ENCODE results near the gene CARD10. TPM values are rescaled to one million over a fixed set of nuclear protein-coding genes. Genes with fewer than 3 reads are reported as not detected.

The CARD10 gene
- total and polyA plus RNA-seq, 2 of the 8 experiments (the other 6 are each of a cell fraction or from before 2014, with no cell fraction given): 13.5 to 14.4 TPM

DNA sequence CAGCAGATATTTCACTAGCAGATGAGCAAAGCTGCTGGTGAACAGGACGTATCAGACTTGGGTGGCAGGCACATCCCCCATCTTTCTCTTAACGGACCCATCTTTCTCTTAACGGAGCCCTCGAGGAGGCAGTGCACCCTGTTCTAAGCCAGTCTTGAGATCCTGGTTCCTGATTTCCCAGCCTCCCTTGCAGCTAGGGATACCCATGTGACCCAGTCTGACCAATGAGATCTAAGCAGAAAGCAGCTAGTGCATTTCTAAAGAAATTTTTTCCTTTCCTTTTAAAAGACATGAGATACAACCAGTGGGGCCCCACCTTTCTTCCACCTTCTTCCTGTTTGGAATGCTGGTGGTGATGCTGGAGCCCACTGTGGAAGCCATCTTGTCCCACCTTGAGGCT is 78.3 kb downstream of the CARD10 start:
- no peak for FAIRE-seq
- no peaks in the 10 kb centered on the region for H3K36me3 ChIP-seq (ENCODE audit: control insufficient read depth in 2 of 4, insufficient read depth in 4 of 4, low read length in 3 of 4)
- H3K18ac ChIP-seq (ENCODE audit: extremely low read depth, low read length): no peak overlapping the region
- no peak overlapping the region for H3K56ac ChIP-seq (replicated peaks; ENCODE audit: insufficient read length, low read depth, low read length)
- no peaks in the 10 kb centered on the region for H3K79me1 ChIP-seq (ENCODE audit: low read depth, low read length)
- no peak overlapping the region for H2BK15ac ChIP-seq (ENCODE audit: low read length)
- H3K23ac ChIP-seq (ENCODE audit: insufficient read length): no peak overlapping the region
- no peak overlapping the region for H3K14ac ChIP-seq (ENCODE audit: insufficient read length)
- POLR2A ChIA-PET (ENCODE audit: partially characterized antibody): no interaction called here
- H2AK5ac ChIP-seq (ENCODE audit: low read depth, low read length): no peak overlapping the region
- H3K27ac ChIP-seq (ENCODE audit: low read depth, low read length): no peak overlapping the region
- no peak overlapping the region for H4K91ac ChIP-seq (replicated peaks; ENCODE audit: insufficient read length, low read length)
- no peaks in the 10 kb centered on the region for H4K20me1 ChIP-seq (replicated peaks in 1 of 2; ENCODE audit: control insufficient read depth in 1 of 2, insufficient read depth in 2 of 2, low read length in 2 of 2)
- TF ChIP-seq, protein P1, sequence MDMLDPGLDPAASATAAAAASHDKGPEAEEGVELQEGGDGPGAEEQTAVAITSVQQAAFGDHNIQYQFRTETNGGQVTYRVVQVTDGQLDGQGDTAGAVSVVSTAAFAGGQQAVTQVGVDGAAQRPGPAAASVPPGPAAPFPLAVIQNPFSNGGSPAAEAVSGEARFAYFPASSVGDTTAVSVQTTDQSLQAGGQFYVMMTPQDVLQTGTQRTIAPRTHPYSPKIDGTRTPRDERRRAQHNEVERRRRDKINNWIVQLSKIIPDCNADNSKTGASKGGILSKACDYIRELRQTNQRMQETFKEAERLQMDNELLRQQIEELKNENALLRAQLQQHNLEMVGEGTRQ (IDR thresholded peaks at IDR 0.05; ENCODE audit: low read length): peak; percentile 24; the same call in 1 of the 2 replicates
- TF ChIP-seq CEBPB (IDR thresholded peaks at IDR 0.05; ENCODE audit: low read depth, low read length): no peak
- H3K9ac ChIP-seq (replicated peaks in 1 of 4; ENCODE audit: extremely low read depth in 1 of 4, low read depth in 3 of 4, low read length in 3 of 4): no peak overlapping the region
- no peaks in the 10 kb centered on the region for H3K4me1 ChIP-seq (replicated peaks in 1 of 4; ENCODE audit: control insufficient read depth in 3 of 4, insufficient read depth in 4 of 4, low read length in 3 of 4)
- CTCF ChIA-PET (ENCODE audit: partially characterized antibody): interaction anchor here (0.5 to 2.7 kb wide), 12 partner anchors 8 to 182 kb away, joined by 3 to 11 read pairs (median 5); partner anchors contain the start of gene ELFN2
- H2AFZ ChIP-seq (ENCODE audit: low read length): no peak overlapping the region
- H3K27me3 ChIP-seq (replicated peaks in 1 of 4; ENCODE audit: control insufficient read depth in 3 of 4, extremely low read depth in 1 of 4, insufficient read depth in 3 of 4, low read length in 3 of 4): no peaks in the 10 kb centered on the region
- H2BK20ac ChIP-seq (ENCODE audit: low read length): no peak overlapping the region
- no peak overlapping the region for H2BK5ac ChIP-seq (ENCODE audit: low read depth, low read length)
- no peak overlapping the region for H2BK12ac ChIP-seq (ENCODE audit: low read depth, low read length)
- no peak overlapping the region for H3K4me3 ChIP-seq (ENCODE audit: extremely low read depth in 1 of 4, insufficient read depth in 2 of 4, low read depth in 3 of 4, low read length in 4 of 4)
- H4K5ac ChIP-seq (ENCODE audit: insufficient read length, low read depth, low read length): no peak overlapping the region
- peaks cover 4% of the 10 kb centered on the region in 2 experiments; a peak in 1 of 4 replicates for H3K9me3 ChIP-seq (ENCODE audit: insufficient read depth in 2 of 2, low read depth in 1 of 2, low read length in 1 of 2)
- 83% methylated on average over 4 of the region's 4 CpGs; no CpG with 5 or more reads in 1 of the 2 experiments for WGBS, 2 experiments (ENCODE audit: extremely low coverage in 1 of 2, insufficient coverage in 1 of 2, insufficient read length in 1 of 2, insufficient replicate concordance in 2 of 2, low coverage in 1 of 2, low lambda C conversion rate in 2 of 2, missing lambda C conversion rate in 1 of 2)
- H3K4me2 ChIP-seq (ENCODE audit: insufficient read depth in 1 of 2, low read depth in 2 of 2, low read length in 2 of 2): no peak overlapping the region
- H3K23me2 ChIP-seq (ENCODE audit: low read depth, low read length): no peaks in the 10 kb centered on the region
- no peak overlapping the region for H2BK120ac ChIP-seq (replicated peaks; ENCODE audit: low read depth, low read length)
- DNase-seq (ENCODE audit: low read depth in 1 of 2, low spot score in 2 of 2): no peak
- H4K8ac ChIP-seq (ENCODE audit: extremely low read depth, insufficient read depth, low read length): no peak overlapping the region
- no peak overlapping the region for H3K4ac ChIP-seq (replicated peaks; ENCODE audit: insufficient read length, low read depth, low read length)
- no peaks in the 10 kb centered on the region for H3K79me2 ChIP-seq (ENCODE audit: control insufficient read depth in 1 of 2, insufficient read depth in 2 of 2, low read length in 2 of 2)

Other genes with a start within 250 kb of the CARD10 start
- gene CYTH4, start 236.9 kb downstream of the CARD10 start, total RNA-seq (2021; fragmentation: NEBNext Ultra II Directional; extraction: Animal tissue kit (Norgen Biotek cat#: 25700)): not detected in 2 replicates
- 0.08 and 0.09 TPM in 2 replicates for gene CYTH4, start 236.9 kb downstream of the CARD10 start, polyA plus RNA-seq (2011; rRNA removed)
- gene ELFN2, start 91.9 kb downstream of the CARD10 start, total RNA-seq (2021; fragmentation: NEBNext Ultra II Directional; extraction: Animal tissue kit (Norgen Biotek cat#: 25700)): 0.63 and 0.88 TPM in 2 replicates
- gene ELFN2, start 91.9 kb downstream of the CARD10 start, polyA plus RNA-seq (2011; rRNA removed): 0.88 and 1.3 TPM in 2 replicates
- 1.7 and 1.8 TPM in 2 replicates for gene MFNG, start 33.0 kb downstream of the CARD10 start, total RNA-seq (2021; fragmentation: NEBNext Ultra II Directional; extraction: Animal tissue kit (Norgen Biotek cat#: 25700))
- gene MFNG, start 33.0 kb downstream of the CARD10 start, polyA plus RNA-seq (2011; rRNA removed): 5.5 and 8.0 TPM in 2 replicates
- gene CDC42EP1, start 41.1 kb upstream of the CARD10 start, total RNA-seq (2021; fragmentation: NEBNext Ultra II Directional; extraction: Animal tissue kit (Norgen Biotek cat#: 25700)): 10.1 and 11.2 TPM in 2 replicates
- gene CDC42EP1, start 41.1 kb upstream of the CARD10 start, polyA plus RNA-seq (2011; rRNA removed): 8.3 and 15.4 TPM in 2 replicates
- not detected in 2 replicates for gene LGALS2, start 60.7 kb upstream of the CARD10 start, total RNA-seq (2021; fragmentation: NEBNext Ultra II Directional; extraction: Animal tissue kit (Norgen Biotek cat#: 25700))
- gene LGALS2, start 60.7 kb upstream of the CARD10 start, polyA plus RNA-seq (2011; rRNA removed): not detected in 2 replicates
- 46.5 and 49.3 TPM in 2 replicates for gene GGA1, start 89.4 kb upstream of the CARD10 start, total RNA-seq (2021; fragmentation: NEBNext Ultra II Directional; extraction: Animal tissue kit (Norgen Biotek cat#: 25700))
- 57.2 and 81.0 TPM in 2 replicates for gene GGA1, start 89.4 kb upstream of the CARD10 start, polyA plus RNA-seq (2011; rRNA removed)
- gene SH3BP1, start 120.3 kb upstream of the CARD10 start, total RNA-seq (2021; fragmentation: NEBNext Ultra II Directional; extraction: Animal tissue kit (Norgen Biotek cat#: 25700)): 32.4 and 40.3 TPM in 2 replicates
- 23.9 and 34.8 TPM in 2 replicates for gene SH3BP1, start 120.3 kb upstream of the CARD10 start, polyA plus RNA-seq (2011; rRNA removed)
- 35.7 and 36.6 TPM in 2 replicates for gene PDXP, start 139.3 kb upstream of the CARD10 start, total RNA-seq (2021; fragmentation: NEBNext Ultra II Directional; extraction: Animal tissue kit (Norgen Biotek cat#: 25700))
- gene PDXP, start 139.3 kb upstream of the CARD10 start, polyA plus RNA-seq (2011; rRNA removed): 67.7 and 74.8 TPM in 2 replicates
- 12.0 and 14.9 TPM in 2 replicates for gene LGALS1, start 156.2 kb upstream of the CARD10 start, total RNA-seq (2021; fragmentation: NEBNext Ultra II Directional; extraction: Animal tissue kit (Norgen Biotek cat#: 25700))
- 92.4 and 101 TPM in 2 replicates for gene LGALS1, start 156.2 kb upstream of the CARD10 start, polyA plus RNA-seq (2011; rRNA removed)
- 26.7 and 28.3 TPM in 2 replicates for gene NOL12, start 166.9 kb upstream of the CARD10 start, total RNA-seq (2021; fragmentation: NEBNext Ultra II Directional; extraction: Animal tissue kit (Norgen Biotek cat#: 25700))
- gene NOL12, start 166.9 kb upstream of the CARD10 start, polyA plus RNA-seq (2011; rRNA removed): 25.3 TPM in 2 replicates
- gene TRIOBP, start 177.6 kb upstream of the CARD10 start, total RNA-seq (2021; fragmentation: NEBNext Ultra II Directional; extraction: Animal tissue kit (Norgen Biotek cat#: 25700)): 27.3 and 29.1 TPM in 2 replicates
- gene TRIOBP, start 177.6 kb upstream of the CARD10 start, polyA plus RNA-seq (2011; rRNA removed): 18.2 and 36.0 TPM in 2 replicates